HG02763 (cell line): ENCODE results near the gene DDX4.
A peak's percentile ranks its signal among the peaks of the same experiment; 100 is the strongest.
"Not testable (repeated sequence)": the region's sequence is repeated elsewhere in the genome, so short reads cannot be mapped to it uniquely, and the experiment has no call there.

Source experiments
- ATAC-seq: cut with Tn5 transposase; IDR thresholded peaks from one replicate; pipeline ENCODE4 v1.9.1; 2021; ENCODE audit warnings: mild to moderate bottlenecking, moderate library complexity; ENCODE audit not compliant: unreplicated experiment

Gene DDX4

DNA sequence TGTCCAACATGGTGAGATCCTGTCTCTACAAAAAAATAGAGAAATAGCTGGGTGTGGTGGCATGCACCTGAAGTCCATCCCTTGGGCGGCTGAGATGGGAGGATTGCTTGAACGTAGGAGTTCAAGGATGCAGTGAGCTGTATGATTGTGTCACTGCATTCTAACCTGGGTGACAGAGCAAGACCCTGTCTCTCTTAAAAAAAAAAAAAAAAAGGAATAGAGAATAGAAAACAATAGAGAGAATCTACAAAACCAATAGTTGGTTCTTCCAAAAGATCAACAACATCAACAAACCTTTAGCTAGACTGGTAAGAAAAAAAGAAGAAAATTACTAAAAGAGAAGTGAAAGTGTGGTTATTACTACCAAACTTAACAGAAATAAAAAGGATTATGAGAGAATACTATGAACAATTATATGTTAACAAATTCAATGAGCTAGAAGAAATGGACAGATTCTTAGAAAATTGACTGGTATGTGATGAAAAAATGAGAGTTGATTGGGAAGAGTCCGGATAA is 17.6 kb upstream of the DDX4 start:
- ATAC-seq: no peak

DNA sequence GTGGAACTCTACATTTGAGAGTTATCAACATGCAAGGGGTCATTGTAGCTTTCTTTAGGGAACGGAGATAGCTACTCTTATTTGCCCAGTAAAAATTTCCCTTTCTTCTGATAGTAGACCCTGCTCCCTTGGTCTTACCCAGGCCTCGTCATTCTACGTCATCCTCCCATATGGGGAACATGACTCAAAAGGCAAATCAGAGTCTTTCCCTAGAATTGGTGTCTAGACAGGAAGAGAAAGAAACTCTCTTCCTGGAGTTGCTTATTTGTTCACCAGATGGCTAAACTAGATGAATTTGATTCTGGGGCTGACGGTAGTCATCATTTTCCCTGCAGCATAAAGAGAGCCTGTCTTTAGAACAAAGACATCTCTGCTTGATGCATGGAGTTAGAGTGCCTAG is 13.6 kb upstream of the DDX4 start:
- ATAC-seq: no peak

DNA sequence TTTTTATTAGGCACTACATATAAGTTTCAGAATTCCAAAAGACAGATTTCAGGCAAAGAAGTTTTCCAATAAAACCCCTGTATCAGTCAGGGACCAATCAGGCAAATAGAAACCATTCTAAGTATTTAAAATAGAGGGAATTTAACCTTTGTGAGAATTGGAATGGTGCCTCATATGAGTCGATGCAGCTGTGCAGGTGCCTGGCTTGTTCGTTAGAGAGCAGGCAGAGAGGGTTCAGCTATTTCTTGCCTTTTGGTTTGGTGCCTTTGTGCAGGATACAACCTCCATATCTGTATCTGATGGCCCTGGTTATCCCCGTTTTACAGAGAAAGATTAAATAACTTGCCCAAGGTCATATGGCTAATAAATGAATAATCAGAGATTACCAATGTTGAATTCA is 6.0 kb upstream of the DDX4 start:
- ATAC-seq: no peak

DNA sequence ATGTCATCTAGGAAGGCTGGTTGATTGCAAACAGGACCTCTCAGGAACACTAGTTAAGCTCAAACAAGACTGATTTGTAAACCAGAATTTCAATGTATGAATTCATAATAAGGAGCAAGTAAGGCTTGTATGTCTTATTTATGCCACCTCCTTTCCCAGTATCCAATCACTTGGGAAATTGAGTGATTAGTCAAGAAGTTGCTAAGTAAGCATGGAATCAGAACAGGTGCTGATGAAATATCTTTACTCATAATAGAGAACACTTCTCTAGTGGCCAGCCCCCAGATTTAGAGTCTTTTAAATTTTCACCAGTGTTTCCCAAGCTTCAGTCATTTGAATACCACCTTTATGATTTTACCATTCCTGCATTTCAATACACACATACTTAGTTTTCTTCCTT is 5.3 kb upstream of the DDX4 start:
- ATAC-seq: no peak

DNA sequence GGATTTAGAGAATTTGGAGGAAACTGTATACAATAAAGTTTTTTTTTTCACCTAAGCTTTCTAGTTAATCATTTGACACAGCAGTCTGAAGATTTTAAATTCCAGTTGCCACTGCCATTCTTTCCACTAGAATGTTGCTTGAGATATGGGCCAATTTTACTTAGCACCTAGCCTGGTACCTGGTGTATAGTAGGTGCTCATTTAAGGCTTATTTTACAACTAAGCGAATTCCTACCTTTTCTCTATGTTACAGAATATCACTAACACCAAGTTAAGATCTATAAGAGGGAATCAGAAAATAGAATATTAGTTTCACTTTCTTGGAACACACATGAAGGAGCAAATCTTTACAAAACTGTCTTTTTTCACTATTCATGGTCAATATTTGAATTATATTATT is 3.2 kb upstream of the DDX4 start:
- ATAC-seq: no peak

DNA sequence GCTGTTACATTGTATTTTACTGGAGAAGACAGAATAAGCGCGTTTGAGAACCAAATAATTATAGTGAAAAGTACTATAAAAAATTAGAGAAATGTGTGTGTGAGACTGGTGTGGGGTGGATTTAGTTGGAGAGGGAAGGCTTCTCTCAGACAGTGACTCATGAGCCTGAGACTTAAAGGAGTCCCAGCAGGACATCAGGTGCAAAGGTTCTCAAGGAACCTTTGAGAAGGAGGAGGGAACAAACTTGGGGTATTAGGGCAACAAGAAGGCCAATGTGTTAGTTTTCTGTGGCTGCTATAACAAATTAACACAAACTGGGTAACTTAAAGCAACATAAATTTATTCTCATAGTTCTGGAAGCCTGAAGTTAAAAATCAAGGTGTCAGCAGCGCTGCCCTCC is 4.9 kb downstream of the DDX4 start:
- ATAC-seq: no peak

DNA sequence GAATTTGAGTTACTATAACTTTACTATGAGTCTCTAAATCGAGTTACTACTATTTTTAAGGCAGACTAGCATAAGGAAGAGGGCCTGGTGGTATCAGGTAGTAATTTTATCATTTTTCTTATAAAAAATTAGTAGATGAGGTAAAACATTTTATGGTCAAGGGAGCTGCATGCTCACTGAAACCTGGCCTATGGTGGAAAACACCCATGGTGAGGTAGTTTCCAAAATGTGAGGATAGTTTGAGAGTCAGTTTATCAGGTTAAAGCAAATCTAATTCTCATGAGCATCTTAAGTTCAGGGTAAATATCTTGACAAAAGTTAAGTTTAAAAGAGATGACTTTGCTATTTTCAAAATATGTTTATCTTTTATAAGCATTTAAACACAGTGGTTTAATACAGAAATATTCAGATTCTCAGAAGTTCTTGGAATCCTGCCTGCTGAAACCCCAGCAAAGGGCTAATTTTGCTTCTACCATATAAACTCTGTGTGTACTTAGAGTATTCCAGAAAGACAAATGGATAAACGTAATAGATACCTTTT is 10.0 kb downstream of the DDX4 start:
- no peak for ATAC-seq

DNA sequence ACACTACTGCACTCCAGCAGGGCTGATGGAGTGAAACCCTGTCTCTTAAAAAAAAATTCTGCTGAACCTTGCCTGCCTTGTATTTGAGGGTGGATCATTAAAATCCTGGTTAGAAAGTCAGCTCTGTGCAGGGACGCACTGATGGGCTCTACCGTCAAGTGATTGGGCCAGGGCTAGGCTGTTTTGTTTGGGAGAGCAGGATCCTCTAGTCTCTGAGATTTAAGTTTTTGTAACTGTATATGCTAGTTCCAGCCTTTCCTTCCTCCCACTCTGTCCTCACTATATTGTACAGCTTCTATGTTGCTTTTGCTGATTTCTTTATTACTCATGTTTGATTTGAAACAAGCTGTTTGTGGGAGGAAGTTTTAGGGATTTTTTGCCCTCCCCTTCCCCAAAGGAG is 11.5 kb downstream of the DDX4 start:
- ATAC-seq: no peak

DNA sequence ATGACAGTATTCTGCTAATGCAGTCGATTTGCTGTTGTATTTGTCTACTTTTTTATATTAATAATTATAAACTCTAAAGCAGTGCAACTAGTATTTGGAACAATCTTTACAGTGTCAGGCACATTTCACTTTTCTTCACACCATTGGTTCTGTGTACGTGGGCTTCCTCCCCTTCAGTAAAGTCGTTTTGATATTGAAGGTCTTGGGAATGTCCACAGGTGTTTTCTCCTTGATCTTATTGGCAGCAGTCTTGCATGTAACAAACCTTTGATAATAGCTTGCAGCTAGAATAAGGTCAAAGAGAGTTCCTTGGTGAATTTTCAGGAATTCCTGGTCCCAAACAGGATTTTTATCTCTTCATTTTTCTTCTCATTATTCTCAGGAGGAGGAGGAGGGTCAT is 12.2 kb downstream of the DDX4 start:
- ATAC-seq: no peak

DNA sequence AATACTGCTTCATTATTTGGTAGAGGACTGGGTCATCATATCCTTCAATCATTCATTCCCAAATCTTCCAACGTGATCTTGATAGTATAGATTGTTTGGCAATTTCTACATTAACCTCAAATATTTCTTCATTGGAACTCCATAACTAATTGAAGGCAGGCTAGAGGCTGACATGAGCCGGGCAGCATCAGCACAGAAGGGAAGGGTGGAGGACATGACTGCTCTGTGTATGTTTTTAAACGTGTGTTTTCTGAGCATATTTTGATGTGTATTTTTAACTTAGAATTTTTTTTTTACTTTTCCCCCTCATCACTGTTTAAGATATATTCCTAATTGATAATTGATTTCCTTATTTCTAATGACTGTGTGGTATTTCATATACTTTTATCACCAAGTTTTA is 12.6 kb downstream of the DDX4 start:
- ATAC-seq: no peak

DNA sequence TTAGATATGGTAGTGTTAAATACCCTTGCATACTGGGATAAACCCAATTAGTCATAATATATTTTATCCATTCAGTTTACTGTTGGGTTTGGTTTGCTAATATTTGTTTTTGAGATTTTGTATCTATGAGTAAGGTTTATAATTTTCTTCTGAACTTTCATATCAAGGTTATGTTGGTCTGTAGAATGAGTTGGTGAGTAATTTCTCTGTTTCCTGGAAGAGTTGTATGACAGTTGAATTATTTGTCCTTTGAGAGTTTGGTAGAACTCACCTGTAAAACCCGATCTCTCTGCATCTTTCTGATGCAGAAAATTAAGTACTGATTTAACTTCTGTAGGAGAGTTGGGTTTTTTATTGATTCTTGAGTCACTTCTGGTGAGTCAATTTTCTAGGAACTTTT is 20.4 kb downstream of the DDX4 start:
- no peak for ATAC-seq

DNA sequence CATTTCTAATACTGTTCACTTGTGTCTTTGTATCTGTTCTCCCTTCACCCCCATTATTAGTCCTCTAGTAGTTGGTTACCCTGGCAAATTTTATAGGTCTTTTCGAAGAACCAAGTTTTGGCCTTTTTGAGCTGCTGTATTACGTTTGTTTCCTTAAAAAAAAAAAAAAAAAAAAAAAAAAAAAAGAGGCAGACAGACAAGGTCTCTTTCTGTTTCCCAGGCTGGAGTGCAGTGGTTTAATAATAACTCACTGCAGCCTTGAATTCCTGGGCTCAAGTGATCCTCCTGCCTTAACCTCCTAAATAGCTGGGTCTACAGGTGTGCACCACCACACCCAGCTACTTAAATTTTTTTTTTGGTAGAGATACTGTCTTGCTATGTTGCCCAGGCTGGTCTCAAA is 20.9 kb downstream of the DDX4 start:
- ATAC-seq: no peak

DNA sequence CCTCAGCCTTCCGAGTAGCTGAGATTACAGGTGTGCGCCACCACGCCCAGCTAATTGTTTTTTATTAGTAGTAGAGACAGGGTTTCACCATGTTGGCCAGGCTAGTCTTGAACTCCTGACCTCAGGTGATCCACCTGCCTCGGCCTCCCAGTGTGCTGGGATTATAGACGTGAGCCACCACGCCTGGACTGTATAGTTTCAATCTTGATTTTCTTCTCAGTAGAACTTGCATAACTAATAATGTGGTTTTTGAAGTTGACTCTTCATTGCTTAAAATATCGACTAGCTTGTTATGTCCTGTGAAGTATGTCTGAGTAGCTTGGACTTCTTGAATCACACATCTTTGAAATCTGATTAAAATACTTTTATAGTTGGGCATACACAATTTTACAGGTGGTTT is 23.9 kb downstream of the DDX4 start:
- not testable (repeated sequence) for ATAC-seq

DNA sequence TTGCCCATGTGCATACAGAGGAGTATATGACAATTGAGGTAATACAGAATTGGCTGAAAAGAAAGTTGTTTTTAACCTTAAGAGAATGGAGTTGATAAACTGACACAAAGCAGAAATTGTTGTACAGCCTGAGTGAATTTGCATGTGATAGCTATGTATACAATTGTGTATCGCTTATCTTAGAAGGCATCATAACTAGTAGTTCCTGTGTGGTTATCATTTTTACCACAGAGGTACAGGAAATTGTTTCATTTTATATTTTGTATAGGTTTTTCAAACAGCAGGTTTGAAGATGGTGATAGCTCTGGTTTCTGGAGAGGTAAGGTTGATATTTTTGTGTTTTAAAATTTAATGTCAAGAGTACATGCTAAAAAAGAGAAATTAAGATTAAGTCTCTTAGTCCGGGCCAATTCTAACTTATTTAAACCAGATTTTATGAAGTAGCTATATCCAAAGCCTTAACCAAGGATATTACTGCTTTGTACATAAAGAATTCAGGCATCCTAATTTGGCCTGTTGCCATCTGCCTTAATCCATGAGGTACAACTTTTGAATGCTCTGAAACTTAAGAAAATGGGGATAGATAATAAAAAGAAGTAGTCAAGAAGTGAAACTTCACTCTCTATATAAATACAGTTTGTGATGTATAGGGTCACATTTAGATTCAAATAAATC is 26.0 kb downstream of the DDX4 start:
- ATAC-seq: no peak

DNA sequence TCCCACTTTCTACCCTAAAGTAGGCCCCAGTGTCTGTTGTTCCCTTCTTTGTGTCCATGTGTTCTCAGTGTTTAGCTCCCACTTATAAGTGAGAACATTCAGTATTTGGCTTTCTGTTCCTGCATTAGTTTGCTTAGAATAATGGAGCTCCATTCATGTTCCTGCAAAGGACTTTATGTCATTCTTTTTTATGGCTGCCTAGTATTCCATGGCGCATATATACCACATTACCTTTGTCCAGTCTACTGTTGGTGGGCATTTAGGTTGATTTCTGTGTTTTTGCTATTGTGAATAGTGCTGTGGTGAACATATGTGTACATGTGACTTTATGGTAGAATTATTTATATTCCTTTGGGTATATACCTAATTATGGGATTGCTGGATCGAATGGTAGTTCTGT is 30.4 kb downstream of the DDX4 start:
- no peak for ATAC-seq

DNA sequence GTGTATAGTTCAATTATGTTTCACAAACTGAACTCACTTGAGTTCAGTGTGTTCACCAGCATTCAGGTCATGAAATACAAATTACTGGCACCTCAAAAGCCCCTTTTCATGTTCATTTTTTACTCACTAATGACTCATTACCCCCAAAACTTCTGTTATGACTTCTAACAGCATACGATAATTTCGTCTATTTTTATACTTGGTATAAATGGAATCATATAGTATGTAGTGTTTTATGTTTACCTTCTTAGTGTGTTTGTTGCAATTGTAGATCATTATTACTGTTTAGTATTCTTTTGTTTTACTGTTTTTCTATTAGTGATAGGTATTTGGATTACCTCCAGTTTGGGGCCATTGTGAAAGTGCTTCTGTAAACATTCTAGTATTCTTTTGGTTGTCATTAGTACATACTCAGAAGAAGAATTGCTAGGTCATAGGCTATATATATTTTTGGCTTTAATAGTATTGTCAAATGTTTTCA is 33.4 kb downstream of the DDX4 start:
- ATAC-seq: peak; percentile 57

DNA sequence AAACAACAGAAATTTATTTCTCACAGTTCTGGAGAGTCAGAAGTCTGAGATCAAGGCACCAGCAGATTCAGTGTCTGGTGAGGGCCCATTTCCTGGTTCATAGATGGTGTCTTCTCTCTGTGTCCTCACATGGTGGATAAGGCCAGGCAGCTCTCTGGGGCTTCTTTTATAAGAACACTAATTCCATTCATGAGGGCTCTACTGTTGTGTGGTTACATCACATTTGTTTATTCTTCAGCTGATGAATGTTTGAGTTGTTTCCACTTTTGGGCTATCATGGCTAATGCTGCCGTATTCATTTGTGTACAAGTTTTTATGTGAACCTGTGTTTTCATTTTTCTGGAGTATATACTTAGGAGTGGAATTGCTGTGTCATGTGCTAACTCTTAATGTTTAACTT is 35.2 kb downstream of the DDX4 start:
- no peak for ATAC-seq

DNA sequence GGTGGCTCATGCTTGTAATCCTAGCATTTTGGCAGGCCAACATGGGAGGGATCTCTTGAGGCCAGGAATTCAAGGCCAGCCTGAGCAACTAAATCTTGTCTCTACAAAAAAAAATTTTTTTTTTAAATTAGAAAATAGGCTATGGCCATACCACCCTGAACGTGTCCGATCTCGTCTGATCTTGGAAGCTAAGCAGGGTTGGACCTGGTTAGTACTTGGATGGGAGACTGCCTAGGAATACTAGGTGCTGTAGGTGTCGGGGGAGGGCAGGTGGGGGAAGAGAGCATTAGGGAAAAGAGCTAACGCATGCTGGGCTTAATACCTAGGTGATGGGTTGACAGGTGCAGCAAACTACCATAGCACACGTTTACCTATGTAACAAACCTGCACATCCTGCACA is 39.5 kb downstream of the DDX4 start:
- no peak for ATAC-seq

DNA sequence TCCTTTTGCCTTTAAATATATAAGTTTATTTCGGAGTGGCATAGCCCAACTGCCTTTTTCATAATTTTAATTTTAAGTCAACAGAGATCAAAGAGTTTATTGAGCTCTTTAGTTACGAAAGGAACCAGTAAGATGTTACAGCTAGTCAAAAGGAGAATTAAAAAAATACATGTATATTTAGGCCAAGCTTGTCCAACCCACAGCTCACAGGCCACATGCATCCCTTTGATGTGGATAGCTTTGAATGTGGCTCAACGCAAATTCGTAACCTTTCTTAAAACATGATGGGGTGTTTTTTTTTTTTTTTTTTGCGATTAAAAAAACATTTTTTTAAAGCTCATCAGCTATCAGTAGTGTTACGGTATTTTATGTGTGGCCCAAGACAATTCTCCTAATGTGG is 63.1 kb downstream of the DDX4 start:
- no peak for ATAC-seq

DNA sequence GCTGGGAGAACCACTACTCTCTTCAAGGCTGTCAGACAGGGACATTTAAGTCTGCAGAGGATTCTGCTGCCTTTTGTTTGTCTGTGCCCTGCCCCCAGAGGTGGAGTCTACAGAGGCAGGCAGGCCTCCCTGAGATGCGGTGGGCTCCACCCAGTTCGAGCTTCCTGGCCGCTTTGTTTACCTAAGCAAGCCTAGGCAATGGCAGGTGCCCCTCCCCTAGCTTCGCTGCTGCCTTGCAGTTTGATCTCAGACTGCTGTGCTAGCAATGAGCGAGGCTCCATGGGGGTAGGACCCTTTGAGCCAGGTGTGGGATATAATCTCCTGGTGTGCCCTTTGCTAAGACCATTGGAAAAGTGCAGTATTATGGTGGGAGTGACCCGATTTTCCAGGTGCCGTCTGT is 71.0 kb downstream of the DDX4 start:
- ATAC-seq: not testable (repeated sequence)

DNA sequence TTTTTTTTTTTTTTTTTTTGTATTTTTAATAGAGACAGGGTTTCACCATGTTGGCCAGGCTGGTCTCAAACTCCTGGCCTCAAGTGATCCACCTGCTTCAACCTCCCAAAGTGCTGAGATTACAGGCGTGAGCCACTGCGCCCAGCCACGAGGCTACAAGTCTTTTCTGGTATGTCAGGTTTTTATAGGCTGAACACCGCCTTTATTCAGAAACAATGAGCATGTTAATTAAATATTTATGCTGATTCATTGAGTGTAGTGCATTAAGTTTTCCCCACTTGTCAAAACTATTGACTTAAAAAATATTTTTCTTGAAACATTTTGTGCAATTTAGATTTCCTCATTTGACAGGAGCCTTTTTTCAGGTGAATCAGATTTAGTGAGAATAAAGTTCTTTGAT is 78.1 kb downstream of the DDX4 start:
- ATAC-seq: not testable (repeated sequence)

DNA sequence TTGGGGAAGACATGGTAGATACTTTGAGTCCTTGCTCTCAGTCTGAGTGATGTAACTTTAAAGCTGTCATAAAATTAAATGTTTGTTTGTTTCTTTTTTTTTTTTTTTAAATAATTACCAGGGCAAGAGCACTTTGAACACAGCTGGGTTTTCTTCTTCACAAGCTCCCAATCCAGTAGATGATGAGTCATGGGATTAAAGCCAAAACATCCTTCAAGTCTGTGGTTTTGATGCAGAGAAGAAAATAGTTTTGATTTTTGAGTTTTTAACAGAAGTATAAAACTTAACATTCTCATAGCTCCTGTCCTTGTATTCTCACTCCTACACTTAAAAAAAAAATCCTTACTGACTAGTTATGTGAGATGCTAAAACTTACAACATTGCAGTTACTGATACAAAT is 78.5 kb downstream of the DDX4 start:
- no peak for ATAC-seq

DNA sequence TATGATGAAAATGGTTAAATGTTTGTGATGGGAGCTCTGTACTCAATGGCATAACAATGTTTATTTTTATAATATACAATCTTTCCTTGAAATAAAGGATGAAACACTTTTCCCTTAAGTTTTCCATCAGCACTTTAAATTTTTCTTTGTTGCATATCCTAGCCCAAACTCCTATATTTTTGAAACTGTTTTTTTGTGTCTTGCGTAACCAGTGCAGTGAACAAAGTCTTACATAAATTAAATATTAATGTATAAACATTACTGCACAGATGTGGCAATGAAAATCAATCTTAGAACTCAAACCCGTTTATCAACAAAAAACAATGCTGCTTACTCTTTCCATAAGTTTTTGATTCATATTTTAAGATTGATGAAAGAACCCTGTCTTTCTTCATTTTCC is 79.2 kb downstream of the DDX4 start:
- no peak for ATAC-seq
